NT2/D1 (cell line): ENCODE measurements around the gene SRGAP3.

Experiments
- SUZ12 ChIP-seq: IDR thresholded peaks from 2 replicates; pipeline ENCODE4 v1.6.1; 2011; ENCODE audit not compliant: insufficient read length, insufficient read depth; ENCODE audit errors: extremely low read depth
- ZNF274 ChIP-seq: IDR thresholded peaks from 2 replicates; pipeline ENCODE4 v1.6.1; 2011; ENCODE audit warnings: mild to moderate bottlenecking, low read depth, low read length

- TF ChIP-seq ZNF274 (no peak), SUZ12 (no peak)
Observed at GRCh38 chr3:8966820-8967348, 282.6 kb downstream of the SRGAP3 start.
